HEK293T (cell line): ENCODE results near the gene BET1L.

Experiments used
- CTCF ChIA-PET: fragments of 350-600 bp; formaldehyde crosslinking; extraction: SDS; loops from one replicate; lab custom pipeline; 2021; ENCODE audit warnings: antibody characterized with exemption, inconsistent platforms; lab: Yijun Ruan, JAX
- POLR2A ChIA-PET: fragments of 350-600 bp; formaldehyde crosslinking; extraction: SDS; loops from one replicate; lab custom pipeline; 2020; ENCODE audit warnings: antibody characterized with exemption, inconsistent platforms; lab: Yijun Ruan, JAX
- DNase-seq: peaks from one replicate; pipeline ENCODE4 v3.0.0; 2012; ENCODE audit warnings: mixed read lengths; ENCODE audit errors: extremely low spot score
- ARNT ChIP-seq: fragments of 450-650 bp; IDR thresholded peaks from 2 replicates; pipeline ENCODE4 v1.6.1; 2017; ENCODE audit warnings: mild to moderate bottlenecking
- BHLHE40 ChIP-seq: fragments of 450-650 bp; IDR thresholded peaks from 2 replicates; pipeline ENCODE4 v1.6.1; 2016; ENCODE audit warnings: mild to moderate bottlenecking, moderate library complexity, borderline replicate concordance
- CTBP1 ChIP-seq: fragments of 450-650 bp; IDR thresholded peaks from 2 replicates; pipeline ENCODE4 v1.6.1; 2016; ENCODE audit warnings: borderline replicate concordance
- ELF4 ChIP-seq: fragments of 450-650 bp; IDR thresholded peaks from 2 replicates; pipeline ENCODE4 v1.6.1; 2017; ENCODE audit warnings: antibody characterized with exemption
- FOXA1 ChIP-seq: fragments of 450-650 bp; IDR thresholded peaks from 2 replicates; pipeline ENCODE4 v1.6.1; 2016; ENCODE audit warnings: mild to moderate bottlenecking
- FOXK2 ChIP-seq: fragments of 450-650 bp; IDR thresholded peaks from 2 replicates; pipeline ENCODE4 v1.6.1; 2016; ENCODE audit warnings: mild to moderate bottlenecking
- FOXM1 ChIP-seq: fragments of 450-650 bp; IDR thresholded peaks from 2 replicates; pipeline ENCODE4 v1.6.1; 2017; ENCODE audit warnings: mild to moderate bottlenecking, borderline replicate concordance
- HDGF ChIP-seq: fragments of 450-650 bp; IDR thresholded peaks from 2 replicates; pipeline ENCODE4 v1.6.1; 2017; ENCODE audit warnings: antibody characterized with exemption, borderline replicate concordance
- L3MBTL2 ChIP-seq: fragments of 450-650 bp; conservative IDR thresholded peaks from 2 replicates; pipeline ENCODE4 v1.6.1; 2016; ENCODE audit warnings: mild to moderate bottlenecking
- LEF1 ChIP-seq: fragments of 450-650 bp; IDR thresholded peaks from 2 replicates; pipeline ENCODE4 v1.6.1; 2017; ENCODE audit warnings: mild to moderate bottlenecking, borderline replicate concordance
- NFRKB ChIP-seq: fragments of 450-650 bp; IDR thresholded peaks from 2 replicates; pipeline ENCODE4 v1.6.1; 2016; ENCODE audit warnings: mild to moderate bottlenecking, moderate library complexity
- SP1 ChIP-seq: fragments of 450-650 bp; IDR thresholded peaks from 2 replicates; pipeline ENCODE4 v1.6.1; 2017
- SUZ12 ChIP-seq: fragments of 450-650 bp; IDR thresholded peaks from 2 replicates; pipeline ENCODE4 v1.6.1; 2016; ENCODE audit warnings: mild to moderate bottlenecking
- TARDBP ChIP-seq: fragments of 450-650 bp; IDR thresholded peaks from 2 replicates; pipeline ENCODE4 v1.6.1; 2016
- ZNF384 ChIP-seq: fragments of 450-650 bp; IDR thresholded peaks from 2 replicates; pipeline ENCODE4 v1.6.1; 2016
- TF ChIP-seq, protein P1 (sequence below): fragments of 450-650 bp; IDR thresholded peaks from 2 replicates; pipeline ENCODE4 v1.6.1; 2016

The BET1L gene

DNA sequence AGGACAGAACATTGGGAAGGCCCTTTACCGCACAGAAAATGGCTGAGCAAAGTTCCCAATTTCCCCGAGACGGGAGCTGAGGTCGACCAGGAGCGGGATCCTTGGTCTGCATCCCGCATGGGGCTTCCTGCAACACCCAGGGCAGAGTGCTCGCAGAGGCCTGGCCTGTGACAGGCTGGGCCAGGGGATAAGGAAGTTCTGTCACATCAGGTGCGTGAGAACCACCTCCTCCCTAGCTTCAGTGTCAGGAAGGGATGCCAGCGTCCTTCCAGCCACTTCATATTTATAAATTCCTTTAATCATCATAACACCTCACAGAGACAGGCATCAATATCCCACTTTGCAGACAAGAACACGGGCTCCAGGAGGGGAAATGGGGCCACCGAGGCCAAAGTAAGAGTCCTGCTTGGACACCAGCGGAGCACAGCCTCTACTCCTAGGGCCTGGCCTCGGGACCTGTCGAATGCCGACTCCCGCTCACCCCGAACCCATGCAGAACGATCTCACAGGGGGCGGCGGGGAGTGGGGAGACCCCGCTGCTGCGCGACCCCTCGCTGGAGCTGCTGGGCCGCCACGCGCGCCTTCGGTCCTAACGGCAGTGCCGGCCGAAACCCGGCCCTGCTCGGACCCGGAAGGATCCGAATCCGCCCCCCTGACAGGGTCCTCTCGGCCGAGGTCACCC is 532 bp downstream of the BET1L start:
- ChIA-PET CTCF (interaction anchor here (1.2 kb wide), 1 partner anchor 44 kb away, joined by 3 read pairs; no protein-coding TSS in a partner anchor), POLR2A (interaction anchor here (0.8 to 4.1 kb wide), 24 partner anchors 9 to 256 kb away, joined by 3 to 41 read pairs (median 4); partner anchors contain the start of genes IFITM2, PSMD13 and PTDSS2)
- DNase-seq: peak; percentile 28
- TF ChIP-seq L3MBTL2: peak; percentile 70
- no peak for TF ChIP-seq SP1

DNA sequence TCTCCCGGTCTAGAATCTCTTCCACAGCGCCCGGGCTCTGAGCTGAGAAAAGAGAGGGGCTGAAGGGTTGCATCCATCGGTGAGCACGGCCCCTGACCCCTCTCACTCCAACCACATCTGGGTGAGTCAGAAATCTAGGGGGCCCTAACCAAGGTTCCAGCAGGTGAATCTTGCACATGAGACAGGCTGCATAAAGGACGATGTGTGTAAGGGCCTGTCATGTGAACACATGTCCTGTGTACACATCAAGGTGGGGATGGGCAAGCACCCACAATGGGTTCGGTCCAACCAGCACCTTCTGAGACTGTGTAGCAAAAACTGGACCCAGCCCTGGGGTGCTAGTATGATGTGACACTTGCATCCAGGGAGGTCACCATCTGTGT is 1.2 kb downstream of the BET1L start:
- ChIA-PET CTCF (no interaction called here), POLR2A (interaction anchor here (2.7 to 4.1 kb wide), 2 partner anchors 10 to 243 kb away, joined by 20 to 41 read pairs; partner anchors contain the start of gene PTDSS2)

DNA sequence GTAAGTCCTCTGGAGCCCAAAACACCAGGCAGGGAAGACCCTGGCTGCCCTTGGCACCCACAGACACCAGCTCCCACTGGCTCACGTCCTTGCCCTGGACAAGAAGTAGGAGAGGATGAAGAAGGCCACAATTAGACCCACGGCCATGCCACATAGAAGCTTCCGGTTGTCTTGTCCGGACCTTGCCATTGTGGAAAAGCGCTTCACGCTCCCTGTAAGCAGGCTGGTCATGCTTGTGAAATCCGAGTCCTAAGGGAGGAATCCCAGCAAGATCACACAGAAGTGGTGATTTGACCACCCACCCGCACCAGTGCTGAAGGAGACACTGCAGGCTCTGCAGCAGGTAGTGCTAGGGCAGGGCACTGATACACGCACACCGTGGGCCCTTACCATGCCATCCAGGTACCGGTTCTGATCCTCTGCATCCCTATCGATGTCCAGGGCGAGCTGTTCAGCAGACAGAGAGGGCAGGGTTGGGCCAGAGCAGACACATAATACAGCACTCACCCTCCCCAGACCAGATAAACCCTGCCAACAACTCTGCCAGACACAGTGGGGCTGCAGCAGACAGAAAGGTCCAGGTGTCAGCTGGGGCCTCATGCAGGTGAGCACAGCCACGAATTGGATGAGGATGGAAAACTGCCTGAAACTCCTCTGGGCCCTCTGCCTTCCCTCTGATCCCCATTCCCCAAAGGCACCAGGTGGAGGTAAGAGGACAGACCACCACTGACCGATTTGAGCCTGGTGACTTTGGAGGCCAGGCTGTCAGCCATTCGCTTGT is 1.8 kb downstream of the BET1L start:
- TF ChIP-seq SP1: no peak
- no peak for TF ChIP-seq NFRKB
- TF ChIP-seq BHLHE40: no peak
- no peak for TF ChIP-seq FOXM1
- no peak for TF ChIP-seq TARDBP
- no peak for TF ChIP-seq FOXK2
- no peak for TF ChIP-seq CTBP1
- TF ChIP-seq, protein P1, sequence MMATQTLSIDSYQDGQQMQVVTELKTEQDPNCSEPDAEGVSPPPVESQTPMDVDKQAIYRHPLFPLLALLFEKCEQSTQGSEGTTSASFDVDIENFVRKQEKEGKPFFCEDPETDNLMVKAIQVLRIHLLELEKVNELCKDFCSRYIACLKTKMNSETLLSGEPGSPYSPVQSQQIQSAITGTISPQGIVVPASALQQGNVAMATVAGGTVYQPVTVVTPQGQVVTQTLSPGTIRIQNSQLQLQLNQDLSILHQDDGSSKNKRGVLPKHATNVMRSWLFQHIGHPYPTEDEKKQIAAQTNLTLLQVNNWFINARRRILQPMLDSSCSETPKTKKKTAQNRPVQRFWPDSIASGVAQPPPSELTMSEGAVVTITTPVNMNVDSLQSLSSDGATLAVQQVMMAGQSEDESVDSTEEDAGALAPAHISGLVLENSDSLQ: no peak
- no peak for TF ChIP-seq LEF1
- TF ChIP-seq ELF4: no peak
- no peak for TF ChIP-seq L3MBTL2
- no peak for TF ChIP-seq HDGF
- TF ChIP-seq ZNF384: no peak
- no peak for TF ChIP-seq FOXA1
- no peak for DNase-seq
- ChIA-PET CTCF (no interaction called here), POLR2A (no interaction called here)

More for the DNA sequence above, 1.2 kb downstream of the BET1L start:
- no peak for DNase-seq
- TF ChIP-seq, protein P1: no peak
- no peak for TF ChIP-seq SUZ12

DNA sequence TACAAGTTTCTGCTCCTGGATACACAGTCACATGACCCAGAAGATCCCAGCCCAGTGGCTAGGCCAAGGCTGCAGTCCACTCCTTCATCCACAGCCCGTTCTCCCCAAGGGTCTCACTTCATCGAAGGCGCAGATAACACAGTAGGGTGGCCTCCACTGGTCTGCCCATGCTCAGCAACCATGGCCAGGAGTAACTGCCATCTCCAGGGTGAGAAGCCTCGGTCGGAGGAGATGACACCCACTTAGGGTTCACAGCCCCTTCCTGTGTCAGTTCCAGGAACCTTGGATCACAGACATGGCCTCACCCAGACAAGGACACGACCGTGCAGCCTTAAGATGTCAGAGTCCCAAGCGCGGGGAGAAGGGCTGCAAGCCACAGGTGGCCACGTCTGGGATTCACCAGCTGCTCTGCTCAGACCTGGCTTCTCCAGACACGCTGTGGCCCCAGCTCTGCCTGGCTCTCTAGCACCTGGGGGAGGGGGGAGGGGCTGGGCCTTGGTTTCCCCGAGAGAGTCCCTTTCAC is 2.6 kb downstream of the BET1L start:
- POLR2A ChIA-PET: no interaction called here
- no peak for DNase-seq
- TF ChIP-seq TARDBP (no peak), BHLHE40 (no peak), FOXM1 (no peak), FOXK2 (no peak), LEF1 (no peak), SUZ12 (no peak), ELF4 (no peak), ARNT (no peak), FOXA1 (no peak), NFRKB (no peak), ZNF384 (no peak), HDGF (no peak), L3MBTL2 (no peak), CTBP1 (no peak), SP1 (no peak)
- TF ChIP-seq, protein P1: no peak
- CTCF ChIA-PET: no interaction called here

DNA sequence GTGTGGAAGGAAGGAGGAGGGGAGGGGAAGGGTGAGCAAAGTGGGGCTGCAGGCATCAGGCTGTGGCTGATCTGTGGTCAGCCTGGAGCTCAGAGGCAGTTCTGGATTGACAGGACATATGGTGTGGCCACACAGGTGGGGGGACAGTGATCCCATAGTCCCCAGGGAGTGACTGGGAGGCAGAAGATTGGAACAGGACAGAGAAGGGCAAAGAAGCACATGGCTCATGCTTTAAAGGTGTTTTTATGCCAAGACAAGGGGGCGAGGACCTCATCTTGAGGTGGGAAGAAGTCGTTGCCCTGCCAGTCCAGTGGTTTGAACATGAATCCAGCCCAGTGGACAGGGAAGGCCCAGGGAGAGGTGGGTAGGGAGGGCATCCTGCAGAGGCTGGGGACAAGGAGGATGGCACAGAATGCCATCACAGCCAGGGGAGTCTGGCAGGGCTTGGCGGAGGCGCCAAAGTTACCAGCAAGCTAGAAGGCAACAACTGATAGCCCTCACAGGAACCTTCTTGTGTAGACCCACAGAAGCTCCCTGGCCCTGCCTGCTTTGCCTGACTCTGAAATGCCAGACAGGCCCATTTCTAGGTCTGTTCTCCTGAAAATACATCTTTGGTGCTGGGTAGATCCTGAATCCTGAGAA is 3.1 kb downstream of the BET1L start:
- DNase-seq: no peak
- CTCF ChIA-PET: no interaction called here
- POLR2A ChIA-PET: interaction anchor here (1.3 kb wide), 1 partner anchor 33 kb away, joined by 3 read pairs; no protein-coding TSS in a partner anchor
- TF ChIP-seq SP1 (no peak), L3MBTL2 (no peak)
